ENCODE data around the gene ZNF143.

ZNF143 gene

GRCh38 chr11:9524001-9524400 lies 63.2 kb downstream of the ZNF143 start:
- no peak for TF ChIP-seq GATA3 (IDR thresholded peaks at IDR 0.05; ENCODE audit: low read depth, low read length)
- TF ChIP-seq GATA2 (IDR thresholded peaks at IDR 0.05; ENCODE audit: low read depth, low read length) = no peak

- TF ChIP-seq GATA3 (IDR thresholded peaks at IDR 0.05; ENCODE audit: low read depth, low read length) = no peak
- no peak for TF ChIP-seq GATA2 (IDR thresholded peaks at IDR 0.05; ENCODE audit: low read depth, low read length)
These were observed 64.3 kb downstream of the ZNF143 start for GRCh38 chr11:9525116-9525515.

DNA sequence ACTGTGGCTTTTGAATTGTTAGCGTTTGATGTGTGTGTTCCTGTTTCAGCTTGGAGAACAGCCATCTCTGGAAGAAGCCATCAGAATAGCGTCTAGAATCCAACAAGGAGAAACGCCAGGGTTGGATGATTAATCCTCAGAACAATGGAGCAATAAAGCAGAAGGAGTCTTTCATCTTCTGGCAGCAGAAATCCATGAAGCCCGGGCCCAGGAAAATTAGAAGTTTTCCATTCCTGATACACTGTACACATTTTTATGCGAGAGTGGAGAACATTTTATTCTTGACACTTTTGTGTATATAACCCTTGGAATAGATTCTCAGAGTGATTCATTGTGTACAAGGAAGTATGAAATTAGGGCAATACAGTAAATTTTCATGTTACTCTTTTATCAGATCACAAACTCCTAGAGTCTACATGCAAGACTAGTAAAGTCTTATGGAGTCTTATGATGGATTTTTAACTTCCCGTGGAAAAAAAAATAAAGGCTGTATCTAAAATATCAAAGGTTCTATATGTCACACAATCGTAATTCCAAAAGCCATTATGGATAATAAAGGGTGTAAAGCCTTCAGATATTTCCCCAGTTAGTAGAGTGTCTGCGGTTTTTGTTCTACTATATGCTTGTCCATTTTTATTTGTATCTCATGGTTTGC lies 66.8 kb downstream of the ZNF143 start:
- TF ChIP-seq GATA3 (IDR thresholded peaks at IDR 0.05; ENCODE audit: low read depth, low read length) (no peak), GATA2 (IDR thresholded peaks at IDR 0.05; ENCODE audit: low read depth, low read length) (no peak)

- TF ChIP-seq GATA2 (IDR thresholded peaks at IDR 0.05; ENCODE audit: low read depth, low read length) (no peak), GATA3 (IDR thresholded peaks at IDR 0.05; ENCODE audit: low read depth, low read length) (no peak)
These were observed 67.3 kb downstream of the ZNF143 start for GRCh38 chr11:9528136-9528501.

DNA sequence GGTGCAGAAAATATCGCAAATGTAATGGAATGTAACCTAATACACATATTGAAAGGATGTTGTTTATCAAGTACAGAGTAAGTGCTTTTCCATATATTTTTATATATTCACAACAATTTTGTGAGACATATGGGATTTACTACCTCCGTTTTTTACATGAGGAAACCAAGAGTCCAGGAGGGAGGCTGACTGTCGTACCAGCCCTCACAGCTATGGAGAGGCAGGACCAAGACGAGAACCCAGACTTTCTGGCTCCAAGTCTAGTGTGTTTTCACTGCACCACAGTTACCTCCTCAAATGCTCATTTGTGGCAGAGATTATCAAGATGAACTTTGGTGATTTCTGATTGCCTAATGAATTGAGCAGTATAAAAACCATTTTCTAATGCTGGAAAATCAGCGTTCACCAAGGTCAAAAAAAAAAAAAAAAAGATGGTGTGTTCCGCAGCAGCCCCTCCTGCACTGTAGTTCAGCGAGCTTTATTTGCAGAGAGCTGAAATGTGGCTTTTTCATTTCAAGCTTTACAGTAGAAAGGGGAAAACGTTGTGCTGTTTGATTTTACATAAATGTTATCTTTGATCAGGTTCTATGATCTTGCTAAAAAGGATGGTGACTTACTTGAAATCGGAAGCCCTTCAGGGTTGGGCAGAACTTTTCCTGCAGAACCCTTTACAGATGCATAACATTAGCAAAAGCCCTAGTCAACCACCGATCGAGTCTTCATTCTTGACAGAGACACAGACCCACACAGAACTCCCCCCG lies 67.9 kb downstream of the ZNF143 start:
- TF ChIP-seq GATA3 (IDR thresholded peaks at IDR 0.05; ENCODE audit: low read depth, low read length) (no peak), GATA2 (IDR thresholded peaks at IDR 0.05; ENCODE audit: low read depth, low read length) (no peak)

GRCh38 chr11:9529334-9529650 lies 68.5 kb downstream of the ZNF143 start:
- TF ChIP-seq GATA2 (IDR thresholded peaks at IDR 0.05; ENCODE audit: low read depth, low read length) (no peak), GATA3 (IDR thresholded peaks at IDR 0.05; ENCODE audit: low read depth, low read length) (no peak)

- TF ChIP-seq GATA2 (IDR thresholded peaks at IDR 0.05; ENCODE audit: low read depth, low read length) (no peak), GATA3 (IDR thresholded peaks at IDR 0.05; ENCODE audit: low read depth, low read length) (no peak)
These were observed 69.3 kb downstream of the ZNF143 start for GRCh38 chr11:9530020-9530621.

GRCh38 chr11:9530901-9531625 lies 70.3 kb downstream of the ZNF143 start:
- TF ChIP-seq GATA2 (IDR thresholded peaks at IDR 0.05; ENCODE audit: low read depth, low read length) (no peak), GATA3 (IDR thresholded peaks at IDR 0.05; ENCODE audit: low read depth, low read length) (no peak)

GRCh38 chr11:9533058-9533457 lies 72.2 kb downstream of the ZNF143 start:
- TF ChIP-seq GATA3 (IDR thresholded peaks at IDR 0.05; ENCODE audit: low read depth, low read length) (no peak), GATA2 (IDR thresholded peaks at IDR 0.05; ENCODE audit: low read depth, low read length) (no peak)

GRCh38 chr11:9533736-9534473 lies 73.1 kb downstream of the ZNF143 start:
- TF ChIP-seq GATA3 (IDR thresholded peaks at IDR 0.05; ENCODE audit: low read depth, low read length) (no peak), GATA2 (IDR thresholded peaks at IDR 0.05; ENCODE audit: low read depth, low read length) (no peak)

DNA sequence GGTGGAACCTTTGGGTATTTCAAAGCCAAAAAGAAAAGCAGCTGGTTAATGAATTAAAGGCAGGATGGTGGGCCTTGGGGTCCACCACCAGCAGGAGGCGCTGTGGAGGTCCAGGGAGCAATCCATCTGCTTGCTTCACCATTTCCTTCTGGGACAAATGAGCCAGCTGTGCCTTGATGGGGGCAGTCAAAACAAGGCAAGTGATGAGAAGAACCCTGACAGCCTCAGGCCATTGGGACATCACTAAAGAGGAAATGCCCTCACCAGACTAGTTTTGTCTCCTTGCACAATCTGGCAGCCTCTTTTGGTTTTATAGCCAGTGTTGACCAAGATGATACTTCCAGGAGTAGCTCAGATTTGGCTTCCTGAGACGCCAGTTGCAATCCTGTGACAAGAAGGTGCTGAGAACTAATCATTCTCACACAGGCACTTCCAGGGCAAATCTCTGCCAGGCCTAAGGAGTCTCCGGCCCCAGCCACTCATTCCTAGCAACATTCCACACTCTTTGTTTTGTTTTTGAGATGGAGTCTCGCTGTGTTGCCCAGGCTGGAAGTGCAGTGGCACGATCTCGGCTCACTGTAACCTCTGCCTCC lies 74.5 kb downstream of the ZNF143 start:
- TF ChIP-seq GATA3 (IDR thresholded peaks at IDR 0.05; ENCODE audit: low read depth, low read length) (no peak), GATA2 (IDR thresholded peaks at IDR 0.05; ENCODE audit: low read depth, low read length) (no peak)

DNA sequence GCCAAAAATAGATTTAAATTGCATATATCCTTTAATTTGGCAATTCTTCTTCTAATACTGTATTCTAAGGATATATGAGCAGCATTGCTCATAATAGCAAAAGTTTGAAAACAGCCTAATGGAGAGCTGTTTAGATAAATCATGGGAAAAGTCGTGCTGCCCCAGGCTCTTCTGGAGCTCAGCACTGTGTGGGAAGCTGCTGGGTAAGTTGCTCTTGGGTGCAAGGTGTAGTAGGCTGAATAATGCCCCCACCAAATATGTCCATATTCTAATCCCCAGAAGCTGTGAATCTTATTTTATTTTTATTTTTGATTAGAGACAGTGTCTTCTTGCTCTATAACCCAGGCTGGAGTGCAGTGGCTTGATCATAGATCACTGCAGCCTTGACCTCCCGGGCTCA lies 77.7 kb downstream of the ZNF143 start:
- TF ChIP-seq GATA3 (IDR thresholded peaks at IDR 0.05; ENCODE audit: low read depth, low read length) = no peak
- TF ChIP-seq GATA2 (IDR thresholded peaks at IDR 0.05; ENCODE audit: low read depth, low read length) = no peak

DNA sequence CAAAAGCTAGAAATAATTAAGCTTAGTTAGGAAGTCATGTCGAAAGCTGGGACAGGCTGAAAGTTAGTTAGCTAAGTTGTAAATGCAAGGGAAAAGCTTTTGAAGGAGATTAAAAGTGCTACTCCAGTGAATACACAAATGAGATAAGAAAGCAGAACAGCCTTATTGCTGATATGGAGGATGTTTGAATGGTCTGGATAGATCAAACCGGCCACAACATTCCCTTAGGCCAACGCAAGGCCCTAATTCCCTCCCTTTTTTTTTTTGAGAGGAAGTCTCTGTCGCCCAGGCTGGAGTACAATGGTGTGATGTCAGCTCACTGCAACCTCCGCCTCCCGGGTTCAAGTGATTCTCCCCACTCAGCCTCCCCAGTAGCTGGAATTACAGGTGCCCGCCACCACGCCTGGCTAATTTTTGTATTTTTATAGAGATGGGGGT lies 89.4 kb downstream of the ZNF143 start:
- no peak for TF ChIP-seq GATA3 (IDR thresholded peaks at IDR 0.05; ENCODE audit: low read depth, low read length)
- TF ChIP-seq GATA2 (IDR thresholded peaks at IDR 0.05; ENCODE audit: low read depth, low read length) = no peak

Measured in SH-SY5Y (cell line).